ENCODE data around the gene FHL1.

- TF ChIP-seq CTCF (IDR thresholded peaks at IDR 0.05): no peak
- no peak for TF ChIP-seq EP300 (IDR thresholded peaks at IDR 0.05)
Measured at GRCh38 chrX:136192135-136192534, 44.8 kb downstream of the FHL1 start.

Measured in ovary (tissue), 3 donors.